ENCODE results near the gene EXOC4.

DNA sequence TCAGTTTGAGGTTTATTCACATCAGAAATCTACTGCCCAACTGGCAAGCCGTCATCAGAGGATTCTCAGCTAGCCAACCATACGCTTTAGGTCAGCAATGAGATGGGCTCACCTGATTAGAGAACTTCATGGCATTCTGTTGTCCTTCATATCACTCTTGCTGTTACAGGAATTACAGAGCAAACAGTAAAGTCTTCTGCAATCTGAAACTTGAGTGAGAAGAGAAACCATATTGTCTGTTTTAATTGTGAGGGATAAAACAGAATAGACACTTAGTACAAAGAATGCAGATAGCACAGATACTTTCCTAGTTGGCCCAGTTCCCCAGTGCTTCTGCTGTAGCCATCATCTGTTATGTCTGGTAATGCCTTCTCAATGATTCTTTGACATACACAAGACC, 366.6 kb downstream of the EXOC4 start:
- TF ChIP-seq POLR2A (IDR thresholded peaks at IDR 0.05; ENCODE audit: low read length) (no peak), GATA1 (IDR thresholded peaks at IDR 0.05; ENCODE audit: low read depth, low read length) (no peak)

All from erythroblast (primary cell).